Measurements from ENCODE around the gene EIF2B5.

GRCh38 chr3:184157206-184157605, 22.0 kb downstream of the EIF2B5 start:
- TF ChIP-seq, protein P1, sequence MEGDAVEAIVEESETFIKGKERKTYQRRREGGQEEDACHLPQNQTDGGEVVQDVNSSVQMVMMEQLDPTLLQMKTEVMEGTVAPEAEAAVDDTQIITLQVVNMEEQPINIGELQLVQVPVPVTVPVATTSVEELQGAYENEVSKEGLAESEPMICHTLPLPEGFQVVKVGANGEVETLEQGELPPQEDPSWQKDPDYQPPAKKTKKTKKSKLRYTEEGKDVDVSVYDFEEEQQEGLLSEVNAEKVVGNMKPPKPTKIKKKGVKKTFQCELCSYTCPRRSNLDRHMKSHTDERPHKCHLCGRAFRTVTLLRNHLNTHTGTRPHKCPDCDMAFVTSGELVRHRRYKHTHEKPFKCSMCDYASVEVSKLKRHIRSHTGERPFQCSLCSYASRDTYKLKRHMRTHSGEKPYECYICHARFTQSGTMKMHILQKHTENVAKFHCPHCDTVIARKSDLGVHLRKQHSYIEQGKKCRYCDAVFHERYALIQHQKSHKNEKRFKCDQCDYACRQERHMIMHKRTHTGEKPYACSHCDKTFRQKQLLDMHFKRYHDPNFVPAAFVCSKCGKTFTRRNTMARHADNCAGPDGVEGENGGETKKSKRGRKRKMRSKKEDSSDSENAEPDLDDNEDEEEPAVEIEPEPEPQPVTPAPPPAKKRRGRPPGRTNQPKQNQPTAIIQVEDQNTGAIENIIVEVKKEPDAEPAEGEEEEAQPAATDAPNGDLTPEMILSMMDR (IDR thresholded peaks at IDR 0.05; ENCODE audit: borderline replicate concordance, extremely low read depth, low read length, poor library complexity, severe bottlenecking) = no peak
- TF ChIP-seq EZH2 (IDR thresholded peaks at IDR 0.05; ENCODE audit: borderline replicate concordance, low read depth, low read length, severe bottlenecking) = no peak

Data from DND-41 (cell line).